GM04504 (cell line): ENCODE data around the gene MYO1H.
"Not testable (repeated sequence)": the region's sequence is repeated elsewhere in the genome, so short reads cannot be mapped to it uniquely, and the experiment has no call there.

Experiments
- DNase-seq: peaks from one replicate; pipeline ENCODE4 v3.0.0-alpha.2; 2012; ENCODE audit warnings: low read depth

The MYO1H gene

GRCh38 chr12:109343677-109344076, 4.0 kb upstream of the MYO1H start:
- DNase-seq = no peak

GRCh38 chr12:109345428-109345827, 2.3 kb upstream of the MYO1H start:
- no peak for DNase-seq

- no peak for DNase-seq
These were observed 780 bp upstream of the MYO1H start for GRCh38 chr12:109346920-109347319.

GRCh38 chr12:109352184-109352583, 4.5 kb downstream of the MYO1H start:
- no peak for DNase-seq

- DNase-seq = no peak
These were observed 8.9 kb downstream of the MYO1H start for GRCh38 chr12:109356577-109356976.

- DNase-seq = no peak
These were observed 9.3 kb downstream of the MYO1H start for GRCh38 chr12:109357032-109357431.

- no peak for DNase-seq
These were observed 10.6 kb downstream of the MYO1H start for GRCh38 chr12:109358154-109358869.

GRCh38 chr12:109359131-109359690, 11.5 kb downstream of the MYO1H start:
- DNase-seq = no peak

GRCh38 chr12:109369831-109370230, 22.1 kb downstream of the MYO1H start:
- DNase-seq = no peak

- no peak for DNase-seq
These were observed 29.5 kb downstream of the MYO1H start for GRCh38 chr12:109377139-109377685.

GRCh38 chr12:109378569-109378968, 30.9 kb downstream of the MYO1H start:
- DNase-seq = no peak

GRCh38 chr12:109382031-109382430, 34.3 kb downstream of the MYO1H start:
- no peak for DNase-seq

GRCh38 chr12:109383240-109383639, 35.5 kb downstream of the MYO1H start:
- no peak for DNase-seq

GRCh38 chr12:109385339-109386058, 37.8 kb downstream of the MYO1H start:
- DNase-seq = peak; percentile 27

GRCh38 chr12:109386059-109386433, 38.3 kb downstream of the MYO1H start:
- no peak for DNase-seq

- no peak for DNase-seq
These were observed 39.9 kb downstream of the MYO1H start for GRCh38 chr12:109387425-109388166.

GRCh38 chr12:109388167-109388563, 40.5 kb downstream of the MYO1H start:
- no peak for DNase-seq

GRCh38 chr12:109389146-109389545, 41.4 kb downstream of the MYO1H start:
- DNase-seq = no peak

- peak; percentile 25 for DNase-seq
These were observed 46.0 kb downstream of the MYO1H start for GRCh38 chr12:109393437-109394345.

GRCh38 chr12:109394891-109395290, 47.2 kb downstream of the MYO1H start:
- DNase-seq = no peak

- not testable (repeated sequence) for DNase-seq
These were observed 57.1 kb downstream of the MYO1H start for GRCh38 chr12:109404841-109405240.
